ENCODE data around the gene NFXL1. TPM values are rescaled to one million over a fixed set of nuclear protein-coding genes. Genes with fewer than 3 reads are reported as not detected.

Gene NFXL1
- total RNA-seq, 4 donors from 2014 or later = 7.8 to 12.8 (median 9.3) TPM

DNA sequence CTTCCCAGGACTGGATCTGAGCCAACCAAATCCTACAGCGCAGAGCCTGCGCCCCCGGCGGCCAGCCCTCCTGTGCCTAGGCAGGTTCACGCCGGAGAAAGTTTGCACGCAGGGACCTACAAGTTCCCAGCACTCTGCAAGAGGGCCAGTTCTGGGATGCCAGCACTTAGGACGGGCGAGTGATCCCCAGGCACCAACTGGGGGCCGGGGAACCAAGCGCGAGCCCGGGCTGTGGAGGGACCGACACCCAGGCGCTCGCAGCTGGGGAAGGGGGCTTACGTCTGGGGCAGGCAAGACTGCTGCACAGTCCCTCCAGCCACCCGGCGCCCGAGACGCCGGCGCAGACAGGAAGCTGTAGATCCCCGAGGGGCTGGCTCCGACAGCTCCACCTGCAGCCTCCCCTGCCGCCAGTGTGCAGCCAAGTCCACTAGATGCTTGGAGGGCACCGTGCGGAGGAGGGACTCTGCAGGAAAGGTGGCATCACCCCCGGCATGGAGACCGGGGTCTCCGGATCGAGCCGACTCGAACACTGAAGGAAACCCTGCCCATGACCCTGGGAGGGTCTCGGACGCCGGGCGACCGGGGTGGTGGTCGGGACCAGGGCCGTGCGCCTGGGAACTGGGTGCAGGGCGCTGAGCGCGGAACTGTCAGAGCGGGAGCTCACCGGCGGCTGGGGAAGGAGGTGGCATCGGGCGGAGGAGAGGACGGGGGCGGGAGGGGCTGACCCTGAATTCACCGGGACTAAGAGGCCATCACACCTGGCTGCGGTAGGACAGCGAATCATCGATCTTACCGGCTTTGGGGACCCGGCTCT is 77.1 kb downstream of the NFXL1 start:
- Histone ChIP-seq H3K36me3 (no peaks in the 10 kb centered on the region), H3K4me1 (peaks cover 0 to 35% (median 19%) of the 10 kb centered on the region in 3 donors), H3K9me3 (peaks cover 0 to 5% (median 0%) of the 10 kb centered on the region in 3 donors), H3K27me3 (no peaks in the 10 kb centered on the region), H3K27ac (peak overlapping the region in 1 of 4 donors; percentile 46), H3K4me3 (peak overlapping the region; percentile 35 to 57)
- 0 to 5% methylated on average over 1 to 14 of the region's 58 CpGs for WGBS, 2 donors (ENCODE audit: low coverage in 1 of 2)
- ATAC-seq = peak; percentile 42
- TF ChIP-seq POLR2A (IDR thresholded peaks at IDR 0.05) = no peak
- no peak for TF ChIP-seq CTCF (IDR thresholded peaks at IDR 0.05)
- TF ChIP-seq POLR2AphosphoS5 (IDR thresholded peaks at IDR 0.05) = no peak
- no peak for TF ChIP-seq EP300 (IDR thresholded peaks at IDR 0.05)

DNA sequence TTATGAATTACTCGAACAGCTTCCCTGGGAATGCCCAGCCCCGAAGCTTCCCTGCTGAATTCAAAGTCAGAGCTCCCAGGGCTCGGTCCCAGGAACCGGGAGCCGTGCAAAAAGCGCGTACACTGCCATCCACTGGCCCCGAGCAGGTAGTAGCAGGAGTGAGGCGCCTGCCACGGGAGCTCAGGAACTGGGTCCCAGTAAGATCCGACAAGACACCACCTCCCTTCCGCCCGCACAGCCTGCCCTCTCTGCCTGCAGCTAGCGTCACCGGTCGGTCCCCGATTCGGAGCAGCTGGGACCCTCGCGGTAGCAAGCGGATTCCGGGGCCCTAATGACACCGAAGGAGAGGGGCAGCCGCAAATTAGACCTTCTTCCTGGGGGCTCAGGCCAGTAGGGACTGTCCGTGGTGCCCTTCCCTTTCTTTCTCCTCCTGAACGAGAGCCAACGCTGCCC is 77.7 kb downstream of the NFXL1 start:
- H3K4me1 ChIP-seq = peaks cover 0 to 35% (median 19%) of the 10 kb centered on the region in 3 donors
- peaks cover 0 to 5% (median 0%) of the 10 kb centered on the region in 3 donors for H3K9me3 ChIP-seq
- ATAC-seq = peak; percentile 87
- TF ChIP-seq CTCF (IDR thresholded peaks at IDR 0.05) = peak; percentile 36 to 73 (median 56)
- no peak for TF ChIP-seq POLR2AphosphoS5 (IDR thresholded peaks at IDR 0.05)
- peak overlapping the region; percentile 35 to 57 for H3K4me3 ChIP-seq
- 0% methylated on average over 1 to 9 of the region's 27 CpGs for whole genome bisulfite sequencing, 2 donors (ENCODE audit: low coverage in 1 of 2)
- H3K27me3 ChIP-seq = no peaks in the 10 kb centered on the region
- no peaks in the 10 kb centered on the region for H3K36me3 ChIP-seq
- H3K27ac ChIP-seq = peak overlapping the region in 1 of 4 donors; percentile 46

DNA sequence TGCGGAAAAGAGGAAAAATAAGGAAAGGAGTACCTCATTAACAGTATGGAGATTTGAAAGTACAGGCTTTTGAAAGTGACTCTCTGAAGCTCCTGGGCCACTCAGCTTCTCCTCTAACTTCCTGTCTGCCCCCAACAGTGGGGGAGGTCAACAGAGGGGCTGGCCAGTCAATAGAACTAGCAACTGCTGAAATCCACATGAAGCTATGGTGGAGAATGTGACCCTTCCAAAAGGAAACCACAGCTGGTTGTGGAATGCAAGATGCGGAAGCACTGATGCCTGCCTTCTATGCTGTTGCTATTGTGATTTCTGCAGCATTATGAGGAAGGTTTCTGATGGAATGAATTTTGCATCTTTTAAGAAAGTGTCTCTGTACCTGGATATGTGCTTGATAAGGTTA is 78.9 kb downstream of the NFXL1 start:
- H3K4me3 ChIP-seq = no peak overlapping the region
- peaks cover 0 to 5% (median 0%) of the 10 kb centered on the region in 3 donors for H3K9me3 ChIP-seq
- no peak for ATAC-seq
- 73% methylated on average over 2 of the region's 2 CpGs; no CpG with 5 or more reads in 1 of the 2 donors for WGBS, 2 donors (ENCODE audit: low coverage in 1 of 2)
- no peaks in the 10 kb centered on the region for H3K36me3 ChIP-seq
- H3K4me1 ChIP-seq = peaks cover 0 to 35% (median 19%) of the 10 kb centered on the region in 3 donors
- H3K27me3 ChIP-seq = no peaks in the 10 kb centered on the region
- no peak overlapping the region for H3K27ac ChIP-seq
- no peak for TF ChIP-seq CTCF (IDR thresholded peaks at IDR 0.05)
- no peak for TF ChIP-seq POLR2A (IDR thresholded peaks at IDR 0.05)
- TF ChIP-seq POLR2AphosphoS5 (IDR thresholded peaks at IDR 0.05) = no peak
- TF ChIP-seq EP300 (IDR thresholded peaks at IDR 0.05) = no peak

GRCh38 chr4:47831026-47831679 is 83.2 kb downstream of the NFXL1 start:
- Histone ChIP-seq H3K4me1 (peaks cover 0 to 11% (median 8%) of the 10 kb centered on the region in 3 donors), H3K27ac (no peak overlapping the region), H3K36me3 (no peaks in the 10 kb centered on the region), H3K9me3 (peaks cover 0 to 5% (median 0%) of the 10 kb centered on the region in 3 donors), H3K4me3 (no peak overlapping the region), H3K27me3 (no peaks in the 10 kb centered on the region)
- WGBS, 2 donors (ENCODE audit: low coverage in 1 of 2) = 41 to 64% methylated on average over 3 to 5 of the region's 5 CpGs
- no peak for TF ChIP-seq POLR2AphosphoS5 (IDR thresholded peaks at IDR 0.05)
- no peak for ATAC-seq

DNA sequence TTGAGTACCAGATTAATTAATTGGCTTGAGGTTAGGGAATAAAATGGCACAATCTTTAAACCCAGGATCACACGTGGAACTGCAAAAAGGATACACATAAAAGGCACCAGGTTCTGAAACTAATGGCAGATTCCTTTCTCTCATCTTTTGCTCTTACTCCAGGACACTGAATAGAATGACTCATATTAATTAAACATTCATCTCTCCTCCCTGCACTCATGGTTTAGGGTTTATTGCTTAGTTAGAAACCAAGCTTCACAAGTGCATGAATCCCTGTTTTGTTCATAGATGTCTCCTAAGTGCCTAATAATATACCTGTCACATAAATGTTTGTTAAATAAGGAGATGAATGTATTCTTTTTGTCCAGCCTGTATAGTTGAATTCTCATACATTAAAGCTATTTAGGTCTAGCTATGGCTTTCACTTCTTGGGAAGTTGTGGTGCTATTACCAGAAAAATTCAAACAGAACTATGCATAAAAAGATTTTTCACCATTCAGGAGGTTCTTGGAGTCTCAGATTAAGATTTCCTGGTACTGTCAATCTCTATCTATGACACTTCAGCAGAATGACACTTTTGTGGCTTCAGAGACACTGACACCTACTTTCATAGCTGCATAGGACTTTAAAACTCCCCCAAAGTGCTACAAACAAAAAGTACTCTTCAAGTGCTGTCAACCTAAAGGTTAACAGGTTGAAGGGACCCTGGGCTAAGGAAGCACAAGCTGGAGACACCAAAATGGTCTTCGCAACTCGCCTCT is 83.9 kb downstream of the NFXL1 start:
- Histone ChIP-seq H3K27me3 (no peaks in the 10 kb centered on the region), H3K4me3 (no peak overlapping the region), H3K9me3 (peaks cover 0 to 5% (median 0%) of the 10 kb centered on the region in 3 donors), H3K4me1 (peaks cover 0 to 4% (median under 1%) of the 10 kb centered on the region in 3 donors), H3K27ac (no peak overlapping the region), H3K36me3 (no peaks in the 10 kb centered on the region)
- TF ChIP-seq POLR2AphosphoS5 (IDR thresholded peaks at IDR 0.05) (no peak), POLR2A (IDR thresholded peaks at IDR 0.05) (no peak)
- ATAC-seq = no peak
- WGBS, 2 donors (ENCODE audit: low coverage in 1 of 2) = 70 to 74% methylated on average over 3 of the region's 3 CpGs

Measured in gastroesophageal sphincter (tissue), 4 donors.